ENCODE results near the gene DLX1.
"Not testable (repeated sequence)": the region's sequence is repeated elsewhere in the genome, so short reads cannot be mapped to it uniquely, and the experiment has no call there.

Gene DLX1

DNA sequence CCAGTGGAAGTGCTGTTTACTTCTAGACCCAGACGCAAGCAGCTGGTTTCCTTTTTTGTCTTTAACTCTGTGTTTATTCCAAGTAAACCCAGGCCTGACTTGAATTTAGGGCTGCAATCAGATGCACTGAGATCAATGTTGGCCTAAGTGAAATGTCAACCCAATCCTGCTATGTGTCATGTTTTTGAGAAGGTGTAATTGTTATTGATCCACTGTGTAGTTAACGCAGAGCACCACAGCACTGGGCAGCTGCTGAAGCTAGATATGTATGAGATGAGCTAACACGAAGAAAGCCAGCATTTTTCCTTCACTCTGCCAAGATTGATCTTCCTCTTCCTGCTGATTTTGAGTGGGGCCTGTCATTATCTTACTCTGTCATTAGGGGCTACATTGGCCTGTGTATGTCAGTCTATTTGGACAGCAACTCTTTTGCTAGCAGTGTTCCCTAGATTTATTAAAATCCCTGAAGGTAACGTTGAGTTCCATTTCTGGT, 18.9 kb upstream of the DLX1 start:
- DNase-seq, result no peak

- not testable (repeated sequence) for DNase-seq
Observed at GRCh38 chr2:172067905-172068304, 17.4 kb upstream of the DLX1 start.

- no peak for DNase-seq
Observed at GRCh38 chr2:172070936-172071335, 14.4 kb upstream of the DLX1 start.

GRCh38 chr2:172072303-172072702, 13.0 kb upstream of the DLX1 start:
- no peak for DNase-seq

GRCh38 chr2:172072706-172073105, 12.6 kb upstream of the DLX1 start:
- DNase-seq, result no peak

GRCh38 chr2:172073518-172073917, 11.8 kb upstream of the DLX1 start:
- no peak for DNase-seq

DNA sequence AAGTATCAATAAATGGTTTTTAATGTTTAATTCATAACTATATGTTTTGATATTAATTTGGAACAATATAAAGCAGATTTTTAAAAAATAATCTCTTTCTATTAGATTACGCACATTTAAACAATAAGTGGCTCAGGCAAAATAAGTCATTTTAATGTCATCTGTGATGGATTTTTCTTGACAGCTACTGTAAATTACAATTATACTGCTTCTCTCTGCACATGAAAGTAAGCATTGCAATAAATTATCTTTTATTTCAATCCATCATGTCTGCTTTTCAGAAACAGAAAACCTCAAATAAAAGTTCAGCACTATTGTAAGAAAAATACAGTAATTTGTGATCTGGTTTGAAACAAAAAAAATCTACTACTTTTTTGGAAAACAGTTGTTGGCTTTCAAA, 11.1 kb upstream of the DLX1 start:
- DNase-seq, result no peak

DNA sequence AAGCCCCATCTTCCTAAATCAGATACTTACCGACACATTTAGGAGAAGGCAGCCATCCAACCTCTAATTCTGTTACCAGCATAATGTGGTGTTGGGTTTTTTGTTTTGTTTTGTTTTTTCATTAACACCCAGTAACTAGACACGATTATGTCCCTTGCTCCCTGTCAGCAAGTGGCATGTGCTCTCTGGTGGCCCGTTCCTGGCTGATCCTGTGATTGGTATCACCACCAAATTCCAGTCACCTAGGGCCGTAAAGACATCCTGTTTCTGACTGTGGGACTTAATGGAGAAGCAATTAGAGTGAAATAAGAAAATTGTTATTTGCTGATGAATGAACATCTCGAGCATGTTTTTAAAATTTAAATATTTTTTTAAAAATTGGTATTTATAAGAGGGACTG, 5.9 kb upstream of the DLX1 start:
- no peak for DNase-seq

GRCh38 chr2:172079838-172080640, 5.3 kb upstream of the DLX1 start:
- DNase-seq, result no peak

GRCh38 chr2:172080641-172081220, 4.6 kb upstream of the DLX1 start:
- DNase-seq, result no peak

DNA sequence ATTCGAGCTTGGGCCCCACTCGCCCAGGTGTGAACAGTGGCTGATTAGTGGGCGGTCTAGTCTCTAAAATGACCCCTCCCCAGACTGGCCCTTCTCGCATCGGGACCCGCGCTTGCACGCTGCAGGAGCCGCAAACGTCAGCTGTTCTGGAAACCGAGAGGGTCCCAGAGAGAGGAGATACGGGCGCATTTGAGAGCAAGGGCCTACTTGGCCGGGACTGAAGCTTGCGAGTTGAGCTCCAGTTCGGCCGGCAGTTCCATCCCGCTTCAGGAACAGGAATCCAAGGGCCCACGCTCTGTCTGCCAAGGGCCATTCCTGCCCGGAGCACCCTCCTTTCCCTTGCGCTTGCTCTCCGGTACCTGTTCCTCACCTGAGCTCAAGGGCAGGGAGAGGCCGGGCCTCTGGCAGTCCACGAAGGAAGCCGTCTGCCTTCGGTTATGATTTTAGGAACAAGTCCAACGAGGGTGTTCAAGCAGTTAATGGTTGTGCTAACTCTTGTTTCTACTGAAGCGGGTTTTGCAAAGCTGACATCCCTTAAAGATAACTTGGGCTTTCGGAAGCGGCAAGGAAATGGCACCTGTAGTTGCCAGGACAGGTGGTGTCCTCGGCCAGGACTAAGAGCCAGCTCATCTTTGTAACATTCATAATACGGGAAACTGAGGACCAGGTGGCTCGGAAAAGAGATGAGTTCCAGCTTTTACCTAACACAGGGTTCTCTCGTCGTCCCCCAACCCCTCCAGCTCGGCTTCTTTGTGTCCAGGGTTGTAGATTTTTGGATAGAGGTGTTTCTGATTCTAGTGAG, 3.9 kb upstream of the DLX1 start:
- DNase-seq, result no peak

- no peak for DNase-seq
Observed at GRCh38 chr2:172082105-172082943, 3.0 kb upstream of the DLX1 start.

GRCh38 chr2:172082944-172083627, 2.2 kb upstream of the DLX1 start:
- no peak for DNase-seq

DNA sequence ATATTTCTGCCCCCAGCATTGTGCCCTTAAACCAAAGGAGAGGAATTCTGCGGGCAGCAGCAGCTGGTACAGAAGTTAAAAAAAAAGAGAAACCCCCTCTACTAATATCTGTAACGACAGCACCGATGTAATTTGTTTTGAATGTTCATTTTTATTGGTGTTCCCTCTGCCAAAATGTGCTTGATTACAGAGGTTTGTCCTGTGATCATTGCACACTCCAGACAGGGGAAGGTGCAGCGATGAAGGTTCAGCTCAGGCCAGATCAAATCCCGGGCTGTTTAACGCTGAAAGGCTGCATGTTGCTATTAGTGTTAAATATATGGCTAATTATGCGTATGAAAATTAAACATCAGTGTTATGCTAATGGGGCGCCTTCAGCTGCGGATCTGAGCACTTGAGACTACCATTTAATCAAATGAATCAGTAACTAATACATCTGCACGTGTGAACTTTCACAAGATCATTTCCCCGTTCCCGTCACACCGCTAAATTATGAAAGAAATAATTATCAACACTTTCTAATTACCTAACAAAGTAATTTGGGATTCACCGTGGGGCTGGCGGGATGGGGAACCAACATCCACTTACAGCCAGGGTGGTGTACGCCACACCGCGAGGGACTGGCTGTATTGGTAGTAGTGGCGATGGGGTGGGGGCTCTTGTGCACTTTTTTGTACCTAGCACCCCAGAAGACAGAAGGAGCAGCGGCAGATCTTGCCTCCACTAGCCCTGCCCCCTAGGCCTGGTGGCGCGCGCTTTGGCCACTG, 1.5 kb upstream of the DLX1 start:
- DNase-seq, result no peak

- no peak for DNase-seq
Observed at GRCh38 chr2:172084395-172084644, 987 bp upstream of the DLX1 start.

- peak; percentile 84 for DNase-seq
Observed at GRCh38 chr2:172084645-172085459, 455 bp upstream of the DLX1 start.

DNA sequence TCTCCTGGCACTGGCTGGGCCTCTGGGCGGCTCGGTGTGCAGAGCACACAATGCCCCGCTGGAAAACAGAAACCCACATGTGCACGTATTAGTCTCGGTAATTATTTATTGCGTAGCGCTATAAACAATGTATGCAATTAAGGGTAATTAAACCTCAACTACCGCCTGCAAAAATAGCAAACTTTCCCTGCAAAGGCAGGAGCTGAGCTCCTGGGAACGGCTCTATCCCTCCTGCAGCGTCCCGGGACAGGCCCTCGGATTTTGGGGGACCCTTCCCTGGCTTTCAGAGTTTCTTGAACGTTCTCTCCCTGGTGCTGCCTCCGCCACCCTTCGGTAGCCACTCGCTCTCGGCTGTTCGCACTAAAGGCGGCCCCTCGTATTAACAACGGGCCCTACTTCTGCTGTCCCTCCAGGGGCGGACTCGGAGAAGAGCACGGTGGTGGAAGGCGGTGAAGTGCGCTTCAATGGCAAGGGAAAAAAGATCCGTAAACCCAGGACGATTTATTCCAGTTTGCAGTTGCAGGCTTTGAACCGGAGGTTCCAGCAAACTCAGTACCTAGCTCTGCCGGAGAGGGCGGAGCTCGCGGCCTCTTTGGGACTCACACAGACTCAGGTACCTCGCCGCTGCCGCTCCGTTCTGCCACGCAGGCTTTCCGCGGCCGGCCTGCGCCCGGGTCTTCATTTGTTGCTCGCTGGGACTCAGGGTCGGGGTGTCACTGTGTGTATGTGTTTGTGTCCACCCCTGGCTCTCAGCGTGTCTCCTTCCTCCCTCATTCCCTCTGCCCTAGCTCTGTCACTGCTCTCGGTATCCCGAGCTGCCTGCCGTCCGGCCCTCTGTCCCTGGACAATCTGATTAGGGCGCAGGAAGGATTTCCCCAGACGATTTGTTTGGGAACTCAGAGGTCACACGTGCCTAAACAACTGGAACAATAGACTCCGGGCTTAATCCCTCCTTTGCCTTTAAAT, 1.2 kb downstream of the DLX1 start:
- DNase-seq, result no peak

- DNase-seq, result no peak
Observed at GRCh38 chr2:172087207-172087779, 2.0 kb downstream of the DLX1 start.

DNA sequence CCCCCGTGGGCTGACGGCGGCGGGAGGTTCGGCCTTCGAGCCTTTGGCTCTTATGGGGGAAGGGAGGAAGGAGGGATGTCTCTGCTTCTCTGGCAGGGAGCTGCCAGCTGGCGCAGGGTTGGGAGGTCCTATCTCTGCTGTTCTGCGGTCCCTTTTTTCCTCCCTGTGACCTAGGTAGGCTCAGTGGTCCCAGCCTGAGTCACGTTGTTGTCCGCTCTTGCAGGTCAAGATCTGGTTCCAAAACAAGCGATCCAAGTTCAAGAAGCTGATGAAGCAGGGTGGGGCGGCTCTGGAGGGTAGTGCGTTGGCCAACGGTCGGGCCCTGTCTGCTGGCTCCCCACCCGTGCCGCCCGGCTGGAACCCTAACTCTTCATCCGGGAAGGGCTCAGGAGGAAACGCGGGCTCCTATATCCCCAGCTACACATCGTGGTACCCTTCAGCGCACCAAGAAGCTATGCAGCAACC, 2.5 kb downstream of the DLX1 start:
- DNase-seq, result no peak

Data from NCI-H2107 (cell line).